H1 (cell line): Measurements from ENCODE around the gene KRT77. TPM values are rescaled to one million over a fixed set of nuclear protein-coding genes. Genes with fewer than 3 reads are reported as not detected.

Experiments used
- MAX ChIP-seq: IDR thresholded peaks from 2 replicates; pipeline ENCODE4 v1.6.1; 2012; ENCODE audit warnings: inconsistent platforms
- polyA plus RNA-seq, 7 experiments: library from polyadenylated mRNA; depleted of rRNA in 3 of 7; stranded (reverse) in 5 of 7; unstranded in 2 of 7; fragments of >200 nt in 5 of 7; fragments of 200-250 nt in 2 of 7; gene quantifications; 1 replicate in 5 of 7; 2 replicates in 1 of 7; 4 replicates in 1 of 7; pipeline versions ENCODE4 v1.2.1 to v1.2.3, GENCODE V29; 2011 to 2013; ENCODE audit warnings: missing spikeins in 2 of 7, mixed read lengths in 2 of 7
- total RNA-seq: library from RNA; stranded (reverse); fragmentation: NEBNext Ultra II Directional; extraction: Animal tissue kit (Norgen Biotek cat#: 25700); gene quantifications from 2 replicates; pipeline ENCODE4 v1.2.1, GENCODE V29; 2021

The KRT77 gene
- total and polyA plus RNA-seq, 2 of the 8 experiments (the other 6 are each of a cell fraction or from before 2014, with no cell fraction given), result 0.02 TPM; not detected in 1

DNA sequence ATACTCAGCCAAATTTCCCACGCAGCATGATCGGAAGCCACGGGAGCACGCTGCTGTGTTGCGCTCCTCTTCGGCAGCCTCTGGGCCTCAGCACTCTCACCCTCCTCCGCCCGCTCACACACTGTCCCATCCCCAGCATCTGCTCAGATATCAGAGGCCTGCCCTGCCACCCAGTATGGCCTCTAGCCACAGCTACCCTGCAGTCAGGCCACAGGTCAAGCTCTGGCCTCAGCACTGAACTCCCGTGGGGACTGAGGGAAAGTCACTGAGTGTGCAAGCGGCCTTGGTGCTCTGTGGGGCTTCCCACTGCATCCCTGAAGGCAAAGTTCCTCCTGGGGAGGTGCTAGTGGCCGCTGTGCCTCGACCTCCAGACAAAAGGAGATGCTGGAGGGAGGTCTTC, 2.0 kb downstream of the KRT77 start (continued):
- TF ChIP-seq MAX, result no peak
- TF ChIP-seq, all 59 proteins: peak for 0
